NK-92 (cell line): ENCODE data around the gene FOXN3.
"Not testable (repeated sequence)": the region's sequence is repeated elsewhere in the genome, so short reads cannot be mapped to it uniquely, and the experiment has no call there.

ENCODE experiments used
- DNase-seq: peaks from one replicate; lab custom pipeline; 2025; ENCODE audit not compliant: unreplicated experiment; lab: John Stamatoyannopoulos, UW

Gene FOXN3

GRCh38 chr14:89142366-89142765 is 274.7 kb downstream of the FOXN3 start:
- no peak for DNase-seq

GRCh38 chr14:89141862-89142261 is 275.2 kb downstream of the FOXN3 start:
- DNase-seq = no peak

- no peak for DNase-seq
Observed at GRCh38 chr14:89140326-89140725, 276.7 kb downstream of the FOXN3 start.

GRCh38 chr14:89139404-89140247 is 277.4 kb downstream of the FOXN3 start:
- no peak for DNase-seq

GRCh38 chr14:89138846-89139245 is 278.2 kb downstream of the FOXN3 start:
- no peak for DNase-seq

DNA sequence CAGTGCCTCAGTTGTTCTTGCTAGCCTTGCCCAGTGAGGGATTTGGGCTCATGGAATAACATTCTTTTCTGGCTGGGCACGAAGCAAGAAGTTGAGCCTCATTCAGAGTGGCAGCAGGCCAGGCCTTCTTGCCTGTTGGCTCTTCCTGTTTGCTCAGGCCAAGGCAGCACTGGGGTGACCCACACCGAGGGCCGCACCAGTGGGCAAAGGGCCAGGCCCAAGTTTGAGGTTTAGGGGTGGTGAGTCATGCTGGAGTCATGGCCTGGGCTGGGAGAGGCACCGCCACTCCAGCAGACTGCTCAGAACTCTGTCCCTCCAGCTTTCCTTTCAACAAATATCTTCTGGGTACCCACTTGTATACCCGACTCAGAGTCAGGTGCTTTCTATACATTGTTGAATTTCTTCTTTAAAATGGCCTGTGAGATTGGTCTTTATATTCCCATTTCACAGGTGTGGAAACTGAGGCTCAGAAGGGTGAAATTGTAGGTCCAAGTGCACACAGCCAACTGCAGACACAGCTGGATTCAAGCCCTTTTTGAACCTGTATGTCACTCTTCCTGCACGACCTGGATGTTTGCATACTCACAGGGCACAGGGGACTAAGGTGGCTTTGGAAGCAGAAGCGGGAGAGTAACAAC is 279.4 kb downstream of the FOXN3 start:
- DNase-seq = no peak

DNA sequence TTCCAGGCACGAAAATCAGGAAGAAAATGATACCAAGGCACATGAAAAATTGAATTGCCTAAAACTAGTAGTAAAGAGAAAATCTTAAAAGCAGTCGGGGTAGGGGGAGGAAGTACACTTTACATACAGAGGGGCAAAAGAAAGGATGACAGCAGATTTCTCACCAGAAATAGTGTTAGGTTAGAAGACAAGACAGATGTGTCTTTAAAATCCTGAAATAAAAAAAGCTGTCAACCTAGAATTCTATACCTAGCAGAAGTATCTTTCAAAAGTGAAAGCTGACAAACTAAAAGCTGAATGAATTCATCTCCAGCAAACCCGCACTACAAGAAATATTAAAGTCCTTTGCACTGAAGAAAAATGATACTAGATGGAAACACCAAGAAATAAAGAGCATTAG is 280.4 kb downstream of the FOXN3 start:
- no peak for DNase-seq

DNA sequence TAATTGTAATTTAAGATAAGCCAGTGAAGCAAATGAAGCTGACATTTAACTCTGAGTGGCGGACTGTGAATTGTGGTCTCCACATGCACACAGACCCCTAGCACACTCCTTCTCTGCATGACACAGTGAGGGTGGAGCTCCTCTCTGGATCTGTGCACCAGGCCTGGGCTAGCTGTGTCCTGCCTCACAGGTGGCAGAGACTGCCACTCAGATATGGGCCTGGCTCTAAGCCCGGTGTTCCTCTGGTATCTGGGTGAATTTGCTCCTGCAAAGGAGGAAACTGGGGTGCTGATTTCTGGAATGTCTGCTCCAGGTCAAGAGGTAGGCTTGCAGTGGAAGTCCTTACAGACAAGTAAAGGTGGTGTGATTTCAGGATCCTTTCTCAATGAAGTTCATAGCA is 282.4 kb downstream of the FOXN3 start:
- DNase-seq = no peak

GRCh38 chr14:89131004-89131750 is 285.9 kb downstream of the FOXN3 start:
- no peak for DNase-seq

- no peak for DNase-seq
Observed at GRCh38 chr14:89129570-89129969, 287.5 kb downstream of the FOXN3 start.

GRCh38 chr14:89128311-89129026 is 288.6 kb downstream of the FOXN3 start:
- DNase-seq = no peak

DNA sequence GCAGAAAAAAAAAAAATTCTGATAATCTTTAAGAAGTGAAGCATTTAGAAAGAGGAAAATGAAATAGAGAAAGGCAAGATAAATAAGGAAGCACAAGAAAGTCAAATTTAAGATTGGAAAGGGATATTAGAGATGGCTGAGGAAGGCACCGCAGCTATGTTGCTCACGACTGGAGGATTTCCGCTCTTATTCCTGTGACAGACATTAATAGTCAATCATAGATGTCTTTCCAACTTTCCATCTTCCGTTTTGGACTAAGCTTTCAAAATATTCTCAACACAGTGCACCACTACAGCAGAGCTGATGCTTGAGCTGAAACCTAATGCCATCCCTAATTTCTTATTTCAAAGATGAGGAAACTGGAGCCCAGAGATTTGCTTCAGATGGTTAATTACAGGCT is 290.6 kb downstream of the FOXN3 start:
- DNase-seq = no peak

DNA sequence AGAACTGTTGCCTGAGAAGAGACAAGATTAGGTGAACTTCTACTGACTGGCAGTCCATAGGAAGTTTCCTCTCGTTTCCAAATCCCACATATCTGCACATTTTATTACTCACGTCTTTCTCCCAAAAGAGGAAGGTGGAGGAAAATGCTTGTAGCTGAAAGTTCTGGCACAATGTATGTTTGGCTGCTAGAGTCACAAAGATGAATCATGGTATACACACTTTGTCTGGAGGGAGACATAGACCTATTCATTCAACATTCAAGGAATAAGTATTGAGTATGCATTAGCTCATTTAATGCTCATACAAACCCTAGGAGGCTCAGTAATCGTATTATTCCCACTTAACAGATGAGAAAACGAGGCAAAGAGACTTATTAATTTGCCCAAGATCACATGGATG is 291.8 kb downstream of the FOXN3 start:
- no peak for DNase-seq

DNA sequence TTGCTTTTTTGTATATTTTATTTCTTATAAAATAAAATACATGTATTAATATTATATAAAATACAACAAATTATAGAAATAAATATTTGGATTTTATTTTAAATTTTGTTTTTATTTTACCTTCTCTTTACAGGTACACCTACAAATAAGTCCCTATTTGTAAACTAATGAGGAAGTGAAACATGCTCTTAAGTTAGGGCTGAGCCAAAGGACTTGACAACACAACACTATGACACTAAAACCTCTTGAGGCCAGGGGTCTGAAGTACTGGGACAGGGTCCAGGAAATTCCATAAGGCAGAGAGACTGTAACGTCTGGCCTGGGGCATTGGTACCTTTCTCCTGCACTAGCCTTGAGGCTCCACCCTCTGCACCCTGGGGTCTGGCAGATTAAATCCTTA is 293.2 kb downstream of the FOXN3 start:
- DNase-seq = no peak

- no peak for DNase-seq
Observed at GRCh38 chr14:89123215-89123614, 293.8 kb downstream of the FOXN3 start.

DNA sequence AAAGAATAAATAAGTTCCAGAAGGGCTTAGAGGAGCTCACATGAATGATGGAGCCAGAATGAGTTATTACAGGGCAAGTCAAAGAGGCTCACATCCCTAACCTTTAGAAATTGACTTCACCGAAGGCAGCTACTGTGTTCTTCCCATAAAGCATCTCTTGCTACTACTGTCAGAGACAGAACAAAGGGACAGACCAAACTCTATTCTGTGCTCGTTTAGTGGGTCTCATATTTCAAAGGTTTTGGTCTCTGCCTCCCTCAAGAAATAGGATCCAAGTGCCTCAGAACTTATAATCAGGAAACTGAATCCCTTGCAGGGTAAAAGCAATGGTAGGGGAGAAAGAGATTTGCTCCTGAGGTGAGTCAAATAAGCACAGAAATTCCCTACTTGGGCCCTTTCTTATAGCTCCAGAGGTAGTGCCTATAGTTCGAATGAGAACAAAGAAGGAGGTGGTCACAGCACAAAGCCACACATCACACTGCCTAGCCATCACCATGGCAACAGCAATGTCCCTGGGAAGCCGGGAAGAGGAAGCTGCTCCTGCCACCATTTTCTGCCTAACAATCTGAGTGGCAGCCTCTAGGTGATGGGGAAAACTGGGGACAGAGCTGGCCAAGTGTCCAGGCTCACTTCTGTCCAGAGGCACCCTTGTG is 294.9 kb downstream of the FOXN3 start:
- DNase-seq = no peak

DNA sequence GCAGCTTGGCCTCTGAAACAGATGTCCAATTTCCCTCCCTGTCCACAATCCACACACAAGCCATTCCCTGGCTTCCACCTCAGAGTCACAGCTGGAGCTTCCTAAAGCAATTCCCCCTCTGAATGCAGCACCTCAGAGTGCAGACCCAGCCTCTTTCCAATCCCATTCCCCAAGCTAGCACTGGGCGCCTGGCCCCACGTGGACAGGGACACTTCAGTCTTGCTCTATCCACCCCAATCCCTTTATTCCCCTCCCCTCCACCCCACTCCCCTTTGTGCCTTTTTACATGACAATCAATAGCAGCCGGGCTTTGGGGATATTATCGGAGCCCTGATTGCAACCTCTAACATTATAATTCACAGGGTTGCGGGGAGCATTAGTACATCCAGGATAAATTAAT is 300.0 kb downstream of the FOXN3 start:
- DNase-seq = no peak

DNA sequence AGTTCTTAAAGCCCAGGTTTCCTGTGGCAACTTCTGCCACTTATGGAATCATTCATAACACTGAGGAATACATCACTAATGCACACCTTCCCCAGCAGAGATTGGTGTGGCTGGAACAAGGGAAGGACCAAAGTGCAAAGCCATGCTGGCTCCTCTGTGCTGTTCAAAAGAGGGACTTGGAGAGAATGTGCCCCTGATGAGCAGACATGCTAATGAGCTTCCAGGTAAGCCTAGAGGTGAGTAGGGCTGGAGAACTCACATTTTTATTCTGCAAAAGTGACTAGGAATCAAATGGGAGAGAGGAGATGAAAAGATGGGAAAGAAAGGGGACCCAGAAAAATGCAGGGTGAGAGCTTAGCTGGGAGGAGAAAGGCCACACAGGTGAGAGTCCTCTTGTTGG is 302.9 kb downstream of the FOXN3 start:
- no peak for DNase-seq

DNA sequence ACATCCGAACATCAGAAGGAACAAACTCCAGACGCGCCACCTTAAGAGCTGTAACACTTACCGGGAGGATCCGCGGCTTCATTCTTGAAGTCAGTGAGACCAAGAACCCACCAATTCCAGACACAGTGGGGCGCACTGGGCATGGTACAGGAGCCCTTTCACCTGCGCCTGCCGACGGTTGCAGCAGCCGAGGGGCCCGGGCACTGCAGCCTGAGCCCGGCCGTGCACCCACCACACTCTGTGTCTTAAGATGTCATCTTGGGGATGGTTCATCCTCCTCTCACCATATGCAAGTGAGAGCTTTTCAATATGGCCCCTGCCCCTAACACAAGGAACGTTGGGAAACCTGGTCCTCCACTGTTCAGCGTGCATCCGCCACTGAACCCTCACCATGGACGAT is 304.3 kb downstream of the FOXN3 start:
- DNase-seq = no peak

DNA sequence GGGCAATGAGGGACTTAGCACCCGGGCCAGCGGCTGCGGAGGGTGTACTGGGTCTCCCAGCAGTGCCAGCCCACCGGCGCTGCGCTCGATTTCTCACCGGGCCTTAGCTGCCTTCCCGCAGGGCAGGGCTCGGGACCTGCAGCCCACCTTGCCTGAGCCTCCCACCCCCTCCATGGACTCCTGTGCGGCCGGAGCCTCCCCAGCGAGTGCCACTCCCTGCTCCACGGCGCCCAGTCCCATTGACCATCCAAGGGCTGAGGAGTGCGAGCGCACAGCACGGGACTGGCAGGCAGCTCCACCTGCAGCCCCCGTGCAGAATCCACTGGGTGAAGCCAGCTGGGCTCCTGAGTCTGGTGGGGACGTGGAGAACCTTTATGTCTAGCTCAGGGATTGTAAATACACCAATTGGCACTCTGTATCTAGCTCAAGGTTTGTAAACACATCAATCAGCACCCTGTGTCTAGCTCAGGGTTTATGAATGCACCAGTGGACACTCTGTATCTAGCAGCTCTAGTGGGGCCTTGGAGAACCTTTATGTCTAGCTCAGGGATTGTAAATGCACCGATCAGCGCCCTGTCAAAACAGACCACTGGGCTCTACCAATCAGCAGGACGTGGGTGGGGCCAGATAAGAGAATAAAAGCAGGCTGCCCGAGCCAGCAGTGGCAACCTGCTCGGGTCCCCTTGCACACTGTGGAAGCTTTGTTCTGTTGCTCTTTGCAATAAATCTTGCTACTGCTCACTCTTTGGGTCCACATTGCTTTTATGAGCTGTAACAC is 305.1 kb downstream of the FOXN3 start:
- not testable (repeated sequence) for DNase-seq
